Measurements from ENCODE around the gene LINGO1. TPM values are rescaled to one million over a fixed set of nuclear protein-coding genes. Genes with fewer than 3 reads are reported as not detected.

Gene LINGO1
- polyA plus RNA-seq, 3 donors = not detected

DNA sequence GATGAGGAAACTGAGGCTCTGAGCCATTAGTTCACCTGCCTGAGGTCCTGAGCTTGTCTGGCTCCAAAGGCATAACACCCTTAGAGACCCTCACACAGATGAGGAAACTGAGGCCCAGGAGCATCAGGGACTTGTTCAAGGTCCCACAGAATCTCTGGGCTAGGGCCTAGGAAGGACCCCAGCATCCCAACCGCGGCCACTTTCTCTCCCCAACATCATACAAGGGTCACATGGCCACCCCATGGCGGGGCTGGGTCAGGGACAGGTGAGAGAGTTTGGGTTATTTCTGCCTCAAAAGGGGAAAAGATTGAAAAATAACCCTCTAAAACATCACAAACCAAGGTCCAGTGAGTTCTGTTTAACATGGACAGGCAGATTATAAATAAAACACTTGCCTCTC, 6.7 kb downstream of the LINGO1 start:
- no peak overlapping the region for H3K27ac ChIP-seq (ENCODE audit: low read depth in 1 of 2, low read length in 2 of 2)
- H3K4me3 ChIP-seq (replicated peaks in 1 of 3; ENCODE audit: low read depth in 2 of 3, low read length in 3 of 3) = no peak overlapping the region
- H3K9ac ChIP-seq (ENCODE audit: insufficient read depth, low read length, poor library complexity, severe bottlenecking) = no peak overlapping the region
- TF ChIP-seq, protein P1, sequence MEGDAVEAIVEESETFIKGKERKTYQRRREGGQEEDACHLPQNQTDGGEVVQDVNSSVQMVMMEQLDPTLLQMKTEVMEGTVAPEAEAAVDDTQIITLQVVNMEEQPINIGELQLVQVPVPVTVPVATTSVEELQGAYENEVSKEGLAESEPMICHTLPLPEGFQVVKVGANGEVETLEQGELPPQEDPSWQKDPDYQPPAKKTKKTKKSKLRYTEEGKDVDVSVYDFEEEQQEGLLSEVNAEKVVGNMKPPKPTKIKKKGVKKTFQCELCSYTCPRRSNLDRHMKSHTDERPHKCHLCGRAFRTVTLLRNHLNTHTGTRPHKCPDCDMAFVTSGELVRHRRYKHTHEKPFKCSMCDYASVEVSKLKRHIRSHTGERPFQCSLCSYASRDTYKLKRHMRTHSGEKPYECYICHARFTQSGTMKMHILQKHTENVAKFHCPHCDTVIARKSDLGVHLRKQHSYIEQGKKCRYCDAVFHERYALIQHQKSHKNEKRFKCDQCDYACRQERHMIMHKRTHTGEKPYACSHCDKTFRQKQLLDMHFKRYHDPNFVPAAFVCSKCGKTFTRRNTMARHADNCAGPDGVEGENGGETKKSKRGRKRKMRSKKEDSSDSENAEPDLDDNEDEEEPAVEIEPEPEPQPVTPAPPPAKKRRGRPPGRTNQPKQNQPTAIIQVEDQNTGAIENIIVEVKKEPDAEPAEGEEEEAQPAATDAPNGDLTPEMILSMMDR (IDR thresholded peaks at IDR 0.05) = no peak
- H3K36me3 ChIP-seq (replicated peaks in 1 of 2; ENCODE audit: control insufficient read depth in 1 of 2, insufficient read depth in 2 of 2, low read length in 2 of 2) = no peaks in the 10 kb centered on the region
- intact Hi-C loops (cut with micrococcal nuclease) = no loop called here
- no CpG with 5 or more reads among the region's 3 CpGs for whole genome bisulfite sequencing (ENCODE audit: insufficient coverage)
- no peaks in the 10 kb centered on the region for H3K79me2 ChIP-seq (ENCODE audit: insufficient read depth, low read length)
- peaks cover 0 to 12% of the 10 kb centered on the region in 2 donors for H3K9me3 ChIP-seq (replicated peaks in 1 of 2; ENCODE audit: control insufficient read depth in 1 of 2, insufficient read depth in 1 of 2, low read length in 2 of 2)
- H3K4me2 ChIP-seq (replicated peaks; ENCODE audit: extremely low read depth, low read length, poor library complexity, severe bottlenecking) = no peak overlapping the region
- peaks cover 21 to 41% (median 35%) of the 10 kb centered on the region in 3 donors for H3K27me3 Mint-ChIP-seq (ENCODE audit: low read depth in 3 of 3)
- no peaks in the 10 kb centered on the region for H3K36me3 Mint-ChIP-seq
- no peak overlapping the region for H2AFZ ChIP-seq (ENCODE audit: insufficient read depth, low read depth, low read length, poor library complexity, severe bottlenecking)
- H3K4me1 Mint-ChIP-seq = no peaks in the 10 kb centered on the region
- no peaks in the 10 kb centered on the region for H3K4me1 ChIP-seq (ENCODE audit: control insufficient read depth in 1 of 2, insufficient read depth in 2 of 2, low read length in 2 of 2)
- no peaks in the 10 kb centered on the region for H4K20me1 ChIP-seq (ENCODE audit: insufficient read depth, low read length)
- H3K4me3 Mint-ChIP-seq = no peak overlapping the region
- H3K27ac Mint-ChIP-seq = peak overlapping the region in 1 of 7 donors; percentile 51
- no peak for DNase-seq
- peaks cover 0 to 2% (median 0%) of the 10 kb centered on the region in 7 donors for H3K9me3 Mint-ChIP-seq
- peaks cover 8 to 25% of the 10 kb centered on the region in 2 donors for H3K27me3 ChIP-seq (ENCODE audit: control insufficient read depth in 2 of 2, insufficient read depth in 2 of 2, low read length in 2 of 2)

DNA sequence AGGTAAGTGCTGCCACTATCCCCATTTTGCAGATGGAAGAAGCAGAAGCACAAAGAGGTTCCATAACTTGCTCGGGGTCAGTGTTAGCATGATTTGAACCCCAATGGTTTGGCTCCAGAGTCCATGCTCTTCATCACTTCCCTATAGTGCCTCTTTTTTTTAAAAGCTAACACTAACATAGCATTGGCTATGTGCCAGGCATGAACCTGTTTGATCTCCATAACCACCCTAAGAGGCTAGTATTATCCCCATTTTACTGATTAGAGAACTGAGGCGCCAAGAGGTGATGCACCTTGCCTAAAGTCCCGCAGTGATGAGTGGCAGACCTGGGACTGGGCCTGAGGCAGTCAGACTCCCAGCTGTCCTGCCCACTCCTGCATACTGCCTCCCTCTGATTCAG, 7.3 kb downstream of the LINGO1 start:
- peaks cover 15 to 35% (median 28%) of the 10 kb centered on the region in 3 donors for H3K27me3 Mint-ChIP-seq (ENCODE audit: low read depth in 3 of 3)
- TF ChIP-seq, protein P1 (IDR thresholded peaks at IDR 0.05) = no peak

More for the DNA sequence above, 7.3 kb downstream of the LINGO1 start:
- no peaks in the 10 kb centered on the region for H3K79me2 ChIP-seq (ENCODE audit: insufficient read depth, low read length)
- H3K27me3 ChIP-seq (ENCODE audit: control insufficient read depth in 2 of 2, insufficient read depth in 2 of 2, low read length in 2 of 2) = peaks cover 6 to 19% of the 10 kb centered on the region in 2 donors
- no peak overlapping the region for H3K4me3 Mint-ChIP-seq
- H3K4me2 ChIP-seq (replicated peaks; ENCODE audit: extremely low read depth, low read length, poor library complexity, severe bottlenecking) = no peak overlapping the region
- no peaks in the 10 kb centered on the region for H3K4me1 ChIP-seq (ENCODE audit: control insufficient read depth in 1 of 2, insufficient read depth in 2 of 2, low read length in 2 of 2)
- WGBS (ENCODE audit: insufficient coverage) = 83% methylated on average over 2 of the region's 3 CpGs
- no peak overlapping the region for H2AFZ ChIP-seq (ENCODE audit: insufficient read depth, low read depth, low read length, poor library complexity, severe bottlenecking)
- no peak overlapping the region for H3K4me3 ChIP-seq (replicated peaks in 1 of 3; ENCODE audit: low read depth in 2 of 3, low read length in 3 of 3)
- no peaks in the 10 kb centered on the region for H3K36me3 Mint-ChIP-seq
- H3K9me3 ChIP-seq (replicated peaks in 1 of 2; ENCODE audit: control insufficient read depth in 1 of 2, insufficient read depth in 1 of 2, low read length in 2 of 2) = peaks cover 0 to 8% of the 10 kb centered on the region in 2 donors
- no peaks in the 10 kb centered on the region for H3K4me1 Mint-ChIP-seq
- no peak overlapping the region for H3K9ac ChIP-seq (ENCODE audit: insufficient read depth, low read length, poor library complexity, severe bottlenecking)
- H3K27ac ChIP-seq (ENCODE audit: low read depth in 1 of 2, low read length in 2 of 2) = no peak overlapping the region
- no peaks in the 10 kb centered on the region for H4K20me1 ChIP-seq (ENCODE audit: insufficient read depth, low read length)
- DNase-seq = no peak
- intact Hi-C loops (cut with micrococcal nuclease) = no loop called here
- no peaks in the 10 kb centered on the region for H3K36me3 ChIP-seq (replicated peaks in 1 of 2; ENCODE audit: control insufficient read depth in 1 of 2, insufficient read depth in 2 of 2, low read length in 2 of 2)
- H3K9me3 Mint-ChIP-seq = peaks cover 0 to 2% (median 0%) of the 10 kb centered on the region in 7 donors
- H3K27ac Mint-ChIP-seq = no peak overlapping the region

All from CD14-positive monocyte (primary cell).